ENCODE results near the gene KCNMA1.
"Not testable (repeated sequence)": the region's sequence is repeated elsewhere in the genome, so short reads cannot be mapped to it uniquely, and the experiment has no call there.

KCNMA1 gene

GRCh38 chr10:77519791-77520190 lies 117.8 kb downstream of the KCNMA1 start:
- H4K91ac ChIP-seq (ENCODE audit: low read length); H2BK15ac ChIP-seq (ENCODE audit: low read depth, poor library complexity, severe bottlenecking); H3K9ac ChIP-seq (ENCODE audit: low read length); H2BK5ac ChIP-seq (ENCODE audit: low read depth, low read length, poor library complexity, severe bottlenecking); H3K23ac ChIP-seq (ENCODE audit: low read length in 2 of 2); H2AFZ ChIP-seq (ENCODE audit: low read depth, low read length); H2AK5ac ChIP-seq (ENCODE audit: low read length, severe bottlenecking); H3K4ac ChIP-seq (ENCODE audit: low read depth in 1 of 2, low read length in 2 of 2); H3K4me2 ChIP-seq (ENCODE audit: low read length, poor library complexity, severe bottlenecking); DNase-seq; H4K8ac ChIP-seq (ENCODE audit: low read length); H2BK120ac ChIP-seq (ENCODE audit: low read depth, low read length); H2BK12ac ChIP-seq (ENCODE audit: low read length in 2 of 2); H3K4me3 ChIP-seq (ENCODE audit: insufficient read depth in 1 of 2, low read depth in 1 of 2, low read length in 2 of 2); H3K9me3 ChIP-seq (ENCODE audit: control insufficient read depth, low read length); H3K27me3 ChIP-seq (ENCODE audit: control insufficient read depth in 1 of 2, insufficient read depth in 1 of 2, low read length in 2 of 2); H3K36me3 ChIP-seq (ENCODE audit: control insufficient read depth in 1 of 2, insufficient read depth in 2 of 2, low read depth in 1 of 2, low read length in 2 of 2); H3K18ac ChIP-seq (ENCODE audit: low read depth in 1 of 2, low read length in 2 of 2); H3K27ac ChIP-seq (ENCODE audit: low read length, poor library complexity, severe bottlenecking): not testable (repeated sequence)
- Histone ChIP-seq H3K14ac (ENCODE audit: low read length in 2 of 2) (peak overlapping the region in 1 of 2 experiments; percentile 13), H3K79me1 (replicated peaks; ENCODE audit: low read length, poor library complexity, severe bottlenecking) (peaks cover 27% of the 10 kb centered on the region), H3K4me1 (ENCODE audit: control insufficient read depth, insufficient read depth, low read depth, low read length) (peaks cover 12% of the 10 kb centered on the region)
- WGBS: 69% methylated on average over 2 of the region's 2 CpGs

GRCh38 chr10:77518910-77519274 lies 118.7 kb downstream of the KCNMA1 start:
- peaks cover 0 to 4% of the 10 kb centered on the region in 2 experiments for H3K36me3 ChIP-seq (ENCODE audit: control insufficient read depth in 1 of 2, insufficient read depth in 2 of 2, low read depth in 1 of 2, low read length in 2 of 2)
- no peak overlapping the region for H3K4ac ChIP-seq (ENCODE audit: low read depth in 1 of 2, low read length in 2 of 2)
- H2BK5ac ChIP-seq (ENCODE audit: low read depth, low read length, poor library complexity, severe bottlenecking): no peak overlapping the region
- no peak overlapping the region for H2BK15ac ChIP-seq (ENCODE audit: low read depth, poor library complexity, severe bottlenecking)
- WGBS: 94% methylated on average over 6 of the region's 6 CpGs
- H3K14ac ChIP-seq (ENCODE audit: low read length in 2 of 2): no peak overlapping the region
- no peak overlapping the region for H2AFZ ChIP-seq (ENCODE audit: low read depth, low read length)
- H2BK120ac ChIP-seq (ENCODE audit: low read depth, low read length): no peak overlapping the region
- no peak overlapping the region for H3K9ac ChIP-seq (ENCODE audit: low read length)
- no peak overlapping the region for H3K23ac ChIP-seq (ENCODE audit: low read length in 2 of 2)
- peaks cover 27% of the 10 kb centered on the region for H3K79me1 ChIP-seq (replicated peaks; ENCODE audit: low read length, poor library complexity, severe bottlenecking)
- H3K4me1 ChIP-seq (ENCODE audit: control insufficient read depth, insufficient read depth, low read depth, low read length): peaks cover 14% of the 10 kb centered on the region
- no peak overlapping the region for H4K91ac ChIP-seq (ENCODE audit: low read length)
- no peak overlapping the region for H4K8ac ChIP-seq (ENCODE audit: low read length)
- H3K4me2 ChIP-seq (ENCODE audit: low read length, poor library complexity, severe bottlenecking): no peak overlapping the region
- peak overlapping the region in 1 of 2 experiments; percentile 28 for H3K18ac ChIP-seq (ENCODE audit: low read depth in 1 of 2, low read length in 2 of 2)
- DNase-seq: no peak
- H3K27ac ChIP-seq (ENCODE audit: low read length, poor library complexity, severe bottlenecking): no peak overlapping the region
- H3K4me3 ChIP-seq (ENCODE audit: insufficient read depth in 1 of 2, low read depth in 1 of 2, low read length in 2 of 2): no peak overlapping the region
- no peaks in the 10 kb centered on the region for H3K27me3 ChIP-seq (ENCODE audit: control insufficient read depth in 1 of 2, insufficient read depth in 1 of 2, low read length in 2 of 2)
- H2AK5ac ChIP-seq (ENCODE audit: low read length, severe bottlenecking): no peak overlapping the region
- H3K9me3 ChIP-seq (ENCODE audit: control insufficient read depth, low read length): no peaks in the 10 kb centered on the region
- H2BK12ac ChIP-seq (ENCODE audit: low read length in 2 of 2): no peak overlapping the region

- H3K36me3 ChIP-seq (ENCODE audit: control insufficient read depth in 1 of 2, insufficient read depth in 2 of 2, low read depth in 1 of 2, low read length in 2 of 2): peaks cover 0 to 4% of the 10 kb centered on the region in 2 experiments
- H2BK12ac ChIP-seq (ENCODE audit: low read length in 2 of 2): no peak overlapping the region
- 91% methylated on average over 7 of the region's 7 CpGs for WGBS
- H3K4me3 ChIP-seq (ENCODE audit: insufficient read depth in 1 of 2, low read depth in 1 of 2, low read length in 2 of 2): no peak overlapping the region
- no peak for DNase-seq
- no peaks in the 10 kb centered on the region for H3K9me3 ChIP-seq (ENCODE audit: control insufficient read depth, low read length)
- no peak overlapping the region for H2AFZ ChIP-seq (ENCODE audit: low read depth, low read length)
- H3K4me2 ChIP-seq (ENCODE audit: low read length, poor library complexity, severe bottlenecking): no peak overlapping the region
- H2BK5ac ChIP-seq (ENCODE audit: low read depth, low read length, poor library complexity, severe bottlenecking): no peak overlapping the region
- no peak overlapping the region for H4K91ac ChIP-seq (ENCODE audit: low read length)
- no peak overlapping the region for H3K9ac ChIP-seq (ENCODE audit: low read length)
- no peak overlapping the region for H4K8ac ChIP-seq (ENCODE audit: low read length)
- no peak overlapping the region for H3K14ac ChIP-seq (ENCODE audit: low read length in 2 of 2)
- H3K27ac ChIP-seq (ENCODE audit: low read length, poor library complexity, severe bottlenecking): no peak overlapping the region
- no peak overlapping the region for H2AK5ac ChIP-seq (ENCODE audit: low read length, severe bottlenecking)
- no peak overlapping the region for H2BK15ac ChIP-seq (ENCODE audit: low read depth, poor library complexity, severe bottlenecking)
- H3K4ac ChIP-seq (ENCODE audit: low read depth in 1 of 2, low read length in 2 of 2): no peak overlapping the region
- H3K4me1 ChIP-seq (ENCODE audit: control insufficient read depth, insufficient read depth, low read depth, low read length): peaks cover 18% of the 10 kb centered on the region
- no peaks in the 10 kb centered on the region for H3K27me3 ChIP-seq (ENCODE audit: control insufficient read depth in 1 of 2, insufficient read depth in 1 of 2, low read length in 2 of 2)
- H2BK120ac ChIP-seq (ENCODE audit: low read depth, low read length): no peak overlapping the region
- no peak overlapping the region for H3K18ac ChIP-seq (ENCODE audit: low read depth in 1 of 2, low read length in 2 of 2)
- no peak overlapping the region for H3K23ac ChIP-seq (ENCODE audit: low read length in 2 of 2)
- H3K79me1 ChIP-seq (replicated peaks; ENCODE audit: low read length, poor library complexity, severe bottlenecking): peaks cover 27% of the 10 kb centered on the region
Observed at GRCh38 chr10:77518241-77518909, 119.2 kb downstream of the KCNMA1 start.

GRCh38 chr10:77516575-77516974 lies 121.0 kb downstream of the KCNMA1 start:
- H3K27me3 ChIP-seq (ENCODE audit: control insufficient read depth in 1 of 2, insufficient read depth in 1 of 2, low read length in 2 of 2): no peaks in the 10 kb centered on the region
- H2AFZ ChIP-seq (ENCODE audit: low read depth, low read length): no peak overlapping the region
- H3K14ac ChIP-seq (ENCODE audit: low read length in 2 of 2): no peak overlapping the region
- no peaks in the 10 kb centered on the region for H3K9me3 ChIP-seq (ENCODE audit: control insufficient read depth, low read length)
- no peak overlapping the region for H4K8ac ChIP-seq (ENCODE audit: low read length)
- H4K91ac ChIP-seq (ENCODE audit: low read length): no peak overlapping the region
- H3K27ac ChIP-seq (ENCODE audit: low read length, poor library complexity, severe bottlenecking): no peak overlapping the region
- H2BK15ac ChIP-seq (ENCODE audit: low read depth, poor library complexity, severe bottlenecking): no peak overlapping the region
- no peak overlapping the region for H3K18ac ChIP-seq (ENCODE audit: low read depth in 1 of 2, low read length in 2 of 2)
- H3K23ac ChIP-seq (ENCODE audit: low read length in 2 of 2): no peak overlapping the region
- H3K4ac ChIP-seq (ENCODE audit: low read depth in 1 of 2, low read length in 2 of 2): no peak overlapping the region
- H3K79me1 ChIP-seq (replicated peaks; ENCODE audit: low read length, poor library complexity, severe bottlenecking): peaks cover 26% of the 10 kb centered on the region
- H2BK5ac ChIP-seq (ENCODE audit: low read depth, low read length, poor library complexity, severe bottlenecking): no peak overlapping the region
- no peak overlapping the region for H3K4me3 ChIP-seq (ENCODE audit: insufficient read depth in 1 of 2, low read depth in 1 of 2, low read length in 2 of 2)
- no peak overlapping the region for H3K4me2 ChIP-seq (ENCODE audit: low read length, poor library complexity, severe bottlenecking)
- no peak overlapping the region for H3K9ac ChIP-seq (ENCODE audit: low read length)
- H3K36me3 ChIP-seq (ENCODE audit: control insufficient read depth in 1 of 2, insufficient read depth in 2 of 2, low read depth in 1 of 2, low read length in 2 of 2): peaks cover 0 to 4% of the 10 kb centered on the region in 2 experiments
- no peak overlapping the region for H2BK120ac ChIP-seq (ENCODE audit: low read depth, low read length)
- WGBS: 96% methylated on average over 8 of the region's 8 CpGs
- H2BK12ac ChIP-seq (ENCODE audit: low read length in 2 of 2): no peak overlapping the region
- H2AK5ac ChIP-seq (ENCODE audit: low read length, severe bottlenecking): no peak overlapping the region
- peaks cover 19% of the 10 kb centered on the region for H3K4me1 ChIP-seq (ENCODE audit: control insufficient read depth, insufficient read depth, low read depth, low read length)
- DNase-seq: no peak

All from mesenchymal stem cell (in vitro differentiated cells and primary cell).